ENCODE results near the gene FER1L5.
A peak's percentile ranks its signal among the peaks of the same experiment; 100 is the strongest.

The FER1L5 gene

GRCh38 chr2:96636551-96637171 lies 5.9 kb upstream of the FER1L5 start:
- peaks cover 47% of the 10 kb centered on the region for H3K79me2 ChIP-seq (ENCODE audit: low read length)
- peak overlapping the region; percentile 83 for H3K4me3 ChIP-seq (ENCODE audit: low read length)
- no peak overlapping the region for H3K27ac ChIP-seq (ENCODE audit: low read length)
- DNase-seq, result no peak
- no peaks in the 10 kb centered on the region; the same call in 1 of the 2 replicates for H3K36me3 ChIP-seq (replicated peaks; ENCODE audit: insufficient read depth, low read length)
- H3K9me2 ChIP-seq (replicated peaks; ENCODE audit: insufficient read depth, low read length), result no peaks in the 10 kb centered on the region
- TF ChIP-seq EZH2 (optimal IDR thresholded peaks at IDR 0.05; ENCODE audit: low read depth, low read length) (no peak), EZH2phosphoT487 (IDR thresholded peaks at IDR 0.05; ENCODE audit: low read length) (no peak), CTCF (IDR thresholded peaks at IDR 0.05; ENCODE audit: low read length) (no peak)
- H3K9ac ChIP-seq (ENCODE audit: low read length), result no peak overlapping the region
- peaks cover 28% of the 10 kb centered on the region for H3K4me1 ChIP-seq (ENCODE audit: low read length)
- H3K4me2 ChIP-seq (ENCODE audit: low read depth, low read length), result peak overlapping the region; percentile 97
- H3F3A ChIP-seq (ENCODE audit: insufficient read depth, low read length), result peaks cover 22% of the 10 kb centered on the region
- no peaks in the 10 kb centered on the region for H3K27me3 ChIP-seq (replicated peaks; ENCODE audit: insufficient read depth, low read length)
- no peaks in the 10 kb centered on the region for H3K9me3 ChIP-seq (replicated peaks; ENCODE audit: insufficient read depth, low read length)
- H4K20me1 ChIP-seq (ENCODE audit: insufficient read depth, low read length), result no peaks in the 10 kb centered on the region
- no peak overlapping the region for H2AFZ ChIP-seq (ENCODE audit: low read length)

- Histone ChIP-seq H3K4me3 (ENCODE audit: low read length) (peak overlapping the region; percentile 83), H3K4me2 (ENCODE audit: low read depth, low read length) (peak overlapping the region; percentile 97), H2AFZ (ENCODE audit: low read length) (0 out of 2 replicates have a peak overlapping the region, but pooled peaks have one; percentile 12), H4K20me1 (ENCODE audit: insufficient read depth, low read length) (no peaks in the 10 kb centered on the region), H3K9me3 (replicated peaks; ENCODE audit: insufficient read depth, low read length) (no peaks in the 10 kb centered on the region), H3K27ac (ENCODE audit: low read length) (peak overlapping the region; percentile 59; the same call in 1 of the 2 replicates), H3K79me2 (ENCODE audit: low read length) (peaks cover 38% of the 10 kb centered on the region), H3K36me3 (replicated peaks; ENCODE audit: insufficient read depth, low read length) (no peaks in the 10 kb centered on the region), H3K9me2 (replicated peaks; ENCODE audit: insufficient read depth, low read length) (no peaks in the 10 kb centered on the region), H3K9ac (ENCODE audit: low read length) (peak overlapping the region; percentile 70), H3K27me3 (replicated peaks; ENCODE audit: insufficient read depth, low read length) (no peaks in the 10 kb centered on the region), H3K4me1 (ENCODE audit: low read length) (peaks cover 28% of the 10 kb centered on the region), H3F3A (ENCODE audit: insufficient read depth, low read length) (peaks cover 22% of the 10 kb centered on the region)
- TF ChIP-seq EZH2 (optimal IDR thresholded peaks at IDR 0.05; ENCODE audit: low read depth, low read length) (no peak), EZH2phosphoT487 (IDR thresholded peaks at IDR 0.05; ENCODE audit: low read length) (no peak), CTCF (IDR thresholded peaks at IDR 0.05; ENCODE audit: low read length) (no peak)
- peak; percentile 90 for DNase-seq
Measured at GRCh38 chr2:96637385-96638143, 5.0 kb upstream of the FER1L5 start.

- Histone ChIP-seq H3K27me3 (replicated peaks; ENCODE audit: insufficient read depth, low read length) (no peaks in the 10 kb centered on the region), H3K27ac (ENCODE audit: low read length) (peak within 1 kb of the TSS; percentile 59; the same call in 1 of the 2 replicates), H4K20me1 (ENCODE audit: insufficient read depth, low read length) (no peaks in the 10 kb centered on the region), H3K9ac (ENCODE audit: low read length) (peak within 1 kb of the TSS; percentile 70), H3K9me3 (replicated peaks; ENCODE audit: insufficient read depth, low read length) (no peaks in the 10 kb centered on the region), H3K36me3 (replicated peaks; ENCODE audit: insufficient read depth, low read length) (no peaks in the 10 kb centered on the region), H3K79me2 (ENCODE audit: low read length) (peaks cover 36% of the 10 kb centered on the region), H3K4me1 (ENCODE audit: low read length) (peaks cover 28% of the 10 kb centered on the region), H3K4me2 (ENCODE audit: low read depth, low read length) (peak within 1 kb of the TSS; percentile 97), H3K9me2 (replicated peaks; ENCODE audit: insufficient read depth, low read length) (no peaks in the 10 kb centered on the region), H2AFZ (ENCODE audit: low read length) (peak within 1 kb of the TSS; percentile 95), H3F3A (ENCODE audit: insufficient read depth, low read length) (peaks cover 22% of the 10 kb centered on the region), H3K4me3 (ENCODE audit: low read length) (peak within 1 kb of the TSS; percentile 83)
- DNase-seq, result peak; percentile 95
- TF ChIP-seq EZH2 (optimal IDR thresholded peaks at IDR 0.05; ENCODE audit: low read depth, low read length) (no peak), CTCF (IDR thresholded peaks at IDR 0.05; ENCODE audit: low read length) (no peak), EZH2phosphoT487 (IDR thresholded peaks at IDR 0.05; ENCODE audit: low read length) (no peak)
Measured at GRCh38 chr2:96638144-96639121, 4.1 kb upstream of the FER1L5 start, which contains the start of gene KANSL3. Gene KANSL3, minus strand, starts transcription at chr2:96638312. Its CDS starts 1,177 bp downstream, at chr2:96637135.
